Parathyroid adenoma (tissue), 2 donors: ENCODE data around the gene ZBTB39.
A peak's percentile ranks its signal among the peaks of the same experiment; 100 is the strongest.

Experiments used
- H2AFZ ChIP-seq: fragments of 300-600 bp; sonication (generic); one replicate; pipeline ENCODE4 v1.7.0; 2017; ENCODE audit warnings: antibody characterized with exemption, mild to moderate bottlenecking
- H3K27ac ChIP-seq: fragments of 300-600 bp; sonication (generic); one replicate; pipeline ENCODE4 v1.7.0; 2017
- H3K27me3 ChIP-seq: fragments of 300-600 bp; sonication (generic); one replicate; pipeline ENCODE4 v1.7.0; 2017; ENCODE audit warnings: low read length; ENCODE audit not compliant: control insufficient read depth, insufficient read depth
- H3K36me3 ChIP-seq: fragments of 300-600 bp; sonication (generic); one replicate; pipeline ENCODE4 v1.7.0; 2017; ENCODE audit warnings: low read length; ENCODE audit not compliant: control insufficient read depth, insufficient read depth
- H3K4me1 ChIP-seq: fragments of 300-600 bp; sonication (generic); one replicate; pipeline ENCODE4 v1.7.0; 2017; ENCODE audit warnings: control low read depth
- H3K4me2 ChIP-seq: fragments of 300-600 bp; sonication (generic); one replicate; pipeline ENCODE4 v1.7.0; 2017; ENCODE audit warnings: low read length
- H3K4me3 ChIP-seq: fragments of 300-600 bp; sonication (generic); one replicate; pipeline ENCODE4 v1.7.0; 2017; ENCODE audit warnings: low read depth, low read length
- H3K79me2 ChIP-seq: fragments of 300-600 bp; sonication (generic); one replicate; pipeline ENCODE4 v1.7.0; 2017; ENCODE audit warnings: control low read depth
- H3K9ac ChIP-seq: fragments of 300-600 bp; sonication (generic); one replicate; pipeline ENCODE4 v1.7.0; 2017; ENCODE audit warnings: mild to moderate bottlenecking
- H3K9me3 ChIP-seq: fragments of 300-600 bp; sonication (generic); one replicate; pipeline ENCODE4 v1.7.0; 2017; ENCODE audit warnings: low read length; ENCODE audit not compliant: control insufficient read depth
- TF ChIP-seq, protein P1 (sequence below): fragments of 300-600 bp; sonication (generic); IDR thresholded peaks from one replicate; pipeline ENCODE4 v1.7.0; 2017; ENCODE audit warnings: antibody characterized with exemption, mild to moderate bottlenecking
- donor health status: primary hyperparathyroidism.

ZBTB39 gene

DNA sequence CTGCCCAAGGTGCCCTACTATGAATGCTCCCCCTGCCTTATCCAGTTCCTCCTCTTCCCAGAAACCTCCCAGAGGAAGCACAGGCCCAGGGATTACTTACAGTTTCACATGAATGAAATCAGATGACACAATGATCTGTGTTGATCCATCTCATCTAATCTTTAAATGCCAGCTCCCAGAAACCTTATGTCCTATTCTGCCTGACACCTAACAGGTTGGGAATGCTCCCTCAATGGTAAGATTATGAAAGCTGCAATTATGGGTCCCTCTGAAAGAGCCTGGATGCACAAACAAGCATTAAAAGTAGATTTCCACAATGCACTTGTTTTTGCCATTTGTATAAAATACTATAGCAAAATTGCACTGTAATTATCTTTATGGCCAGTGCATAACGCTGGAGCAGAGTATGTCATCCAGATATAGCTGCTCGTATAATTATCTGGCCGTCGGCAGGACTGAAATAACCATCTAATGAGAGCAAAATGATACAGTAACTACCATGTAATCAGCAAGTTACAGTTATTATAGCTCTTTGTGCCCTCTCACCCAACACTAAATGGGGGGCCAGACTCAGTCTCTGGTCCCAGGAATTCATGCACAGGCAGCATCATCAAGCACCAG lies 4.4 kb upstream of the ZBTB39 start:
- Histone ChIP-seq H3K4me1 (peaks cover 4% of the 10 kb centered on the region), H3K79me2 (peaks cover 6% of the 10 kb centered on the region), H3K27me3 (no peaks in the 10 kb centered on the region), H3K27ac (no peak overlapping the region), H3K9me3 (no peaks in the 10 kb centered on the region), H3K4me2 (no peak overlapping the region), H3K4me3 (no peak overlapping the region), H2AFZ (no peak overlapping the region), H3K9ac (no peak overlapping the region), H3K36me3 (no peaks in the 10 kb centered on the region)
- TF ChIP-seq, protein P1, sequence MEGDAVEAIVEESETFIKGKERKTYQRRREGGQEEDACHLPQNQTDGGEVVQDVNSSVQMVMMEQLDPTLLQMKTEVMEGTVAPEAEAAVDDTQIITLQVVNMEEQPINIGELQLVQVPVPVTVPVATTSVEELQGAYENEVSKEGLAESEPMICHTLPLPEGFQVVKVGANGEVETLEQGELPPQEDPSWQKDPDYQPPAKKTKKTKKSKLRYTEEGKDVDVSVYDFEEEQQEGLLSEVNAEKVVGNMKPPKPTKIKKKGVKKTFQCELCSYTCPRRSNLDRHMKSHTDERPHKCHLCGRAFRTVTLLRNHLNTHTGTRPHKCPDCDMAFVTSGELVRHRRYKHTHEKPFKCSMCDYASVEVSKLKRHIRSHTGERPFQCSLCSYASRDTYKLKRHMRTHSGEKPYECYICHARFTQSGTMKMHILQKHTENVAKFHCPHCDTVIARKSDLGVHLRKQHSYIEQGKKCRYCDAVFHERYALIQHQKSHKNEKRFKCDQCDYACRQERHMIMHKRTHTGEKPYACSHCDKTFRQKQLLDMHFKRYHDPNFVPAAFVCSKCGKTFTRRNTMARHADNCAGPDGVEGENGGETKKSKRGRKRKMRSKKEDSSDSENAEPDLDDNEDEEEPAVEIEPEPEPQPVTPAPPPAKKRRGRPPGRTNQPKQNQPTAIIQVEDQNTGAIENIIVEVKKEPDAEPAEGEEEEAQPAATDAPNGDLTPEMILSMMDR = no peak

DNA sequence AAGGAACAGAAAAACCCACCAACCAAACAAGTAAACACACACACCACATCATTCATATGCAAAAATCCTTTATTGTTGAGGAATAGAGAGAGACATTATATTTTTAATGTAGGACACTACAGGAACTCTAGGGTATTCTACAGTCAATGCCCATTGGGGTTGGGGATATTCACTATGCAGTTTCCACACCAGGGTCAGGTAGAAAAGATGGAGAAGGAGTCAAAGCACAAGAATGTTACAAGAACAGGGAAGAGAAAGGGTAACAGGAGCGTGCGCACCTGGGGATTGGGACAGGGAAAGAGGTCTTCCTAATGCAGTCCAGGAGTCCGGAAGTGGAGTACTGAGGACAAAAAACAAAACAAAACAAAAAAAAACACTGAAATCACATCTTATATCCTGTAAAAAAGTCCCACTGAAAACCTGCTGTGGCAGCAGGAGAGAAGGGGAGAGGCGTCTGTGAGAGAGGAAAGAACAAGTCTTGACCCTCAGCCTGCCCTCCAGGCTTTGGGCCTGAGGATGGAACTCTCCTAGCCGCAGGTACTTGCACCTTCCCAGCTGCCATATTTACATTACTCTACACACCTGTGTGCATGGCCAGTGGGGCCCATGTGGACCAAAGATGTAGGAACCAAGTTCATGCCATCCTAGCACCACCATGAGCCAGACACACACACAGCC lies 3.7 kb upstream of the ZBTB39 start:
- TF ChIP-seq, protein P1 = no peak

DNA sequence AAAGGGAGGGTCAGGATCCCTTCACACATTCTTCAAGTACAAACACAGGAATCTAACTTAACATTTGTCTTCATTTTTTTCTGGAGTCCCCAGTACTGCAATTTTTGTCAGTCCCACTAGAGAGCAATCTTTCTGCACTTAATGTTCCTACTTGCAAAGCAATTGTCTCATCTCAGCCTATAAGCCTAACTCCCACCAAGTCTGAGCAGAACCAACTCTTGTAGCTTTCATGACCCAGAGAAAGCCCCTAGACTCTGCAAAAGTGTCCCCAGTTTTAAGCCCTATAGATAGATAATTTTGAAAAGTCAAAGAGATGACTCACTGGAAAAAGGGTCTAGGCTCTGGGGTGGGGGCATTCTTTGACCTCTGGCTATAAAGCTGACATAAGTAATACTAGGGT lies 1.8 kb upstream of the ZBTB39 start:
- Histone ChIP-seq H3K9me3 (no peaks in the 10 kb centered on the region), H3K9ac (no peak overlapping the region), H3K27me3 (no peaks in the 10 kb centered on the region), H3K4me2 (no peak overlapping the region), H2AFZ (peak overlapping the region; percentile 29), H3K36me3 (no peaks in the 10 kb centered on the region), H3K4me1 (peaks cover 4% of the 10 kb centered on the region), H3K27ac (no peak overlapping the region), H3K4me3 (no peak overlapping the region), H3K79me2 (peaks cover 11% of the 10 kb centered on the region)
- TF ChIP-seq, protein P1 = peak; percentile 48

More for the DNA sequence above, 3.7 kb upstream of the ZBTB39 start:
- Histone ChIP-seq H3K4me2 (no peak overlapping the region), H3K4me3 (no peak overlapping the region), H3K27me3 (no peaks in the 10 kb centered on the region), H3K27ac (no peak overlapping the region), H3K9ac (no peak overlapping the region), H3K79me2 (peaks cover 6% of the 10 kb centered on the region), H3K9me3 (no peaks in the 10 kb centered on the region), H2AFZ (no peak overlapping the region), H3K36me3 (no peaks in the 10 kb centered on the region), H3K4me1 (peaks cover 4% of the 10 kb centered on the region)

DNA sequence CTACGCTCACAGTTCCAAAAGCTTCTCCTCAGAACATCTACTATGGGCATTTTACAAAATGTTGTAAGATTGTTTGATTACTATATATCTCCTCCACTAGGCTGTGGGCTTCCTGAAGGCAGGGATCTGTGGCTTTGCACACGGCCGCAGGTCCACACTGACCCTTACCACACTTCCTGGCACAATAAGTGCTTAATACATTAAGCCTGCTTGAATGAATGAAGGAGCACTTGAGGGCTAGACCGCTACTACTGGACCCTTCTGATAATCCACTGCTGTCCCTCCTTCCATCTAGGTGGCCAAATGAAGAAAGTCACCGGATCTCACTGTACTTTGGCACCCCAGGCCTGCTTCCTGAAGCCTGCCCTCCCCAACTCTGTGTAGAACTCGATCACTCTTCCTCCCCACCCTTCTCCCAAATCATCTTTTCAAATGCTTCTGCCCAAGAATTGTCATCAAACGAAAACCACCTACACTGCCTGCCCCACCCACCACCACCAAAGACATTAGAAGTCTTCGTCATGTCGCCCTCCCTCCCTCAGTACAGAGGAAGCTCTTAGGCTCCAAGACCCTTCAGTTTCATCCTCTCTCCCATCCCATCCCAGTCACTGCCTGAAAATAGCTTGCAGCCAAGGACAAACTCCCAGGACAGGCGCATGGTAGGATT lies 596 bp upstream of the ZBTB39 start:
- Histone ChIP-seq H3K27ac (peak overlapping the region; percentile 36), H2AFZ (peak overlapping the region; percentile 90), H3K9ac (no peak overlapping the region), H3K4me3 (peak overlapping the region; percentile 30), H3K9me3 (no peaks in the 10 kb centered on the region), H3K36me3 (no peaks in the 10 kb centered on the region), H3K79me2 (peaks cover 11% of the 10 kb centered on the region), H3K4me2 (peak overlapping the region; percentile 60), H3K27me3 (no peaks in the 10 kb centered on the region), H3K4me1 (peaks cover 9% of the 10 kb centered on the region)
- TF ChIP-seq, protein P1 = no peak
